GM13977 (cell line): ENCODE results near the gene CC2D2B.

ENCODE experiments used
- DNase-seq: peaks from one replicate; pipeline ENCODE4 v3.0.0; 2012; ENCODE audit warnings: low spot score
- in situ Hi-C: fragments of 300-500 bp; cut with MboI; formaldehyde crosslinking; loops from one replicate; pipeline ENCODE4 v1.12.0; 2022; ENCODE audit warnings: low sequenced_read_pairs, low pct_unique_long_range_greater_than_20kb, mixed read lengths, inconsistent platforms; ENCODE audit not compliant: unreplicated experiment
- TF ChIP-seq, protein P1 (sequence below): IDR thresholded peaks from 2 replicates; pipeline ENCODE4 v1.5.1; 2012; ENCODE audit warnings: mild to moderate bottlenecking, control low read depth; ENCODE audit not compliant: insufficient read depth; ENCODE audit errors: extremely low read depth, missing control alignments

Gene CC2D2B

DNA sequence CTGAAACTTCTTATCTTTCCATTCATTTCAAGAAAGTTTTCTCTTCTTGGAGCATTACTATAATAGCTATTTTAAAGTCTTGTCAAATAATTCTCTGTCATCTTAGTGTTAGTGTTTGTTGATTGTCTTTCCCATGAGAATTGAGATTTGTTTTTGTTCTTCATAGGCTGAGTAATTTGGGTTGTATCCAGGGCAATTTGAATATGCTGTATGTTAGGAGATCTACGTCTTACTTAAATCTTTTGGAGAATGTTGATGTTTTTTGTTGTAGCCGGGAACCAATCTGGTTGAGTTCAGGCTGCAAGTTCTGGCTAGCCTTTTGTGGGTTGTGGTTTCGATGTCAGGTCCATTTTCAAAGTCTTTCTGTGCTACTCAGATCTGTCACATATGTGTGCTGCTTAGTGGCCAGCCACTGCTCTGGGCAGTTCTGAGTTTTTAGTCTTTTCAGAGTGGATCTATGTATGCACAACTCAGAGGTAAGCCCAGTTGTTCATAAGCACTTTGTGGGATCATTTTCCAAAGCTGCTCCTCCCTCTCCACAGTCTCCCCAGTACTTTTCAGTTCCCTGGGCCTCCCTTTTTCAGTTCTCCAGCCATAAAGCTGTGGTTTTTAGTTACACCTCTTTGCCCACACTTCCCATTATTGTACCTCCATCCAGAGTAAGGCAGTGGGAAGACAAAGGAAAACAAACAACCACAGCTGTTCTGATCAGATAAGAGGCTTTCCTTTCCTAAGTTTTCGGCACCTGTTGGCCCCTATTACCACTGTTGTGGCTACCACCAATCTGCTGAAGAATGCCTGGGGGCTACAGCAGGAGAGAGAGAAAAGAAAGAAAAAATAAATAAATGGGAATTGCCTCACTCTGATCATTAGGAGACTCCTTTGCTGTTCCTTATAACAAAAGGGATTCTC, 131.0 kb downstream of the CC2D2B start:
- DNase-seq = no peak
- in situ Hi-C loops = no loop called here
- TF ChIP-seq, protein P1, sequence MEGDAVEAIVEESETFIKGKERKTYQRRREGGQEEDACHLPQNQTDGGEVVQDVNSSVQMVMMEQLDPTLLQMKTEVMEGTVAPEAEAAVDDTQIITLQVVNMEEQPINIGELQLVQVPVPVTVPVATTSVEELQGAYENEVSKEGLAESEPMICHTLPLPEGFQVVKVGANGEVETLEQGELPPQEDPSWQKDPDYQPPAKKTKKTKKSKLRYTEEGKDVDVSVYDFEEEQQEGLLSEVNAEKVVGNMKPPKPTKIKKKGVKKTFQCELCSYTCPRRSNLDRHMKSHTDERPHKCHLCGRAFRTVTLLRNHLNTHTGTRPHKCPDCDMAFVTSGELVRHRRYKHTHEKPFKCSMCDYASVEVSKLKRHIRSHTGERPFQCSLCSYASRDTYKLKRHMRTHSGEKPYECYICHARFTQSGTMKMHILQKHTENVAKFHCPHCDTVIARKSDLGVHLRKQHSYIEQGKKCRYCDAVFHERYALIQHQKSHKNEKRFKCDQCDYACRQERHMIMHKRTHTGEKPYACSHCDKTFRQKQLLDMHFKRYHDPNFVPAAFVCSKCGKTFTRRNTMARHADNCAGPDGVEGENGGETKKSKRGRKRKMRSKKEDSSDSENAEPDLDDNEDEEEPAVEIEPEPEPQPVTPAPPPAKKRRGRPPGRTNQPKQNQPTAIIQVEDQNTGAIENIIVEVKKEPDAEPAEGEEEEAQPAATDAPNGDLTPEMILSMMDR = no peak

DNA sequence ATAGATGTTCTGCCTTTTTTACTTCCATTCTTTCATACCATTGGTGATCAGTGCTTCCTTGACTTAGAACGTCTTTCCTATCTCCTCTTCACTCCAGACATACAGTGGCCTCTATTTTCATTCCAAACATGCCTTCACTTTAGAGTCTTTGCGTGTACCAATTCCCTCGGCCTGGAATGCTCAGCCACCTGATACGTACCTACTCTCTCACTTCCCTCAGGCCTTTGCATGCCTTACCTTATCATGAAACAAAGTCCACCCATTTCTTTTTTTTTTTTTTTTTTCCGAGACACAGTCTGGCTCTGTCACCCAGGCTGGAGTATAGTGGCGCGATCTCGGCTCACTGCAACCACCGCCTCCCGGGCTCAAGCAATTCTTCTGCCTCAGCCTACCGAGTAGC, 133.4 kb downstream of the CC2D2B start:
- DNase-seq = no peak
- in situ Hi-C loops = no loop called here
- TF ChIP-seq, protein P1 = no peak

DNA sequence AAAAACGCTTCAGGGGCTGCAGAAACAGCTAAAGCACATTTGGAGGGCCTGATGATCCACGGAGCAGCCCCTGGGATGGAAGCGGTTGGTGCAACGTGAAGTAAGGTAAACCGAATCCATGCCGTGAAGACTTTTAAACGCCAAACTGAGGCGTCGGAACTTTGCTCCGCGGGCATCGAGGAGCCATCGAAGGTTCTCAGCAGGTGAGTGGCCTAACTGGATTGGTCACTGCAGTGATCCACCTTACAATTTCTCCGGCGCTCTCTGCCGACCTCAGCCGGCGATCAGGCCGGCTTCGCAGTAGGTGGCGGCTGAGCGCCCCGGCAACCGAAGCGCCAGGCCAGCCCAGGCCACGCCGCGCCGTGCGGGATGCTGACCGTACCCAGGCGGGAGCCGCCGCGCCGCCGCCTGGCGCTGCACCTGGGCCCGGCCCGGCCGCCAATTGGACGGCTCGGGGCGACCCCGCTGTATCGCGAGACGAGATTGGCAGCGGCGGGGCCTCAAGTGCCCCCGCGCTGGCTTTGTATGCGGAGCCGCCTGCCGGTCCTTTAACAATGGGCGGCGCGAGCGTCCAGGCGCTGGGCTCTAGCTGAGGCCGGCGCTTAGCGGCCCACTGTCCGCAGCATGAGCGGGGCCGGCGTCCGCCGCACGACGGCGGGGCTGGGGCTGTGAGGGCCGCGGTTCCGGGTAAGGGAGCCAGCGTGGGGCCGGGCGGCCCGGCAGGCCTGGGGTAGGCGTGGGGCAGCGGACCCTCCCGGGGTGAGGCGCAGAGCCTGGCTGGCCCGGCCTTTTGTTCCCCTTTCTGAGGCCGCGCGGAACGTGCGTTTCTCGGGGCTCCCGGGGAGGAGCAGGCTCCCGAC, 135.5 kb downstream of the CC2D2B start, which contains the start of gene CCNJ:
CCNJ (plus strand) TSS at position 551 of the 860 bp plus-strand sequence. CDS start 811 bp downstream, outside the sequence.
- TF ChIP-seq, protein P1 = peak; percentile 14
- in situ Hi-C loops = no loop called here
- peak; percentile 98 for DNase-seq

DNA sequence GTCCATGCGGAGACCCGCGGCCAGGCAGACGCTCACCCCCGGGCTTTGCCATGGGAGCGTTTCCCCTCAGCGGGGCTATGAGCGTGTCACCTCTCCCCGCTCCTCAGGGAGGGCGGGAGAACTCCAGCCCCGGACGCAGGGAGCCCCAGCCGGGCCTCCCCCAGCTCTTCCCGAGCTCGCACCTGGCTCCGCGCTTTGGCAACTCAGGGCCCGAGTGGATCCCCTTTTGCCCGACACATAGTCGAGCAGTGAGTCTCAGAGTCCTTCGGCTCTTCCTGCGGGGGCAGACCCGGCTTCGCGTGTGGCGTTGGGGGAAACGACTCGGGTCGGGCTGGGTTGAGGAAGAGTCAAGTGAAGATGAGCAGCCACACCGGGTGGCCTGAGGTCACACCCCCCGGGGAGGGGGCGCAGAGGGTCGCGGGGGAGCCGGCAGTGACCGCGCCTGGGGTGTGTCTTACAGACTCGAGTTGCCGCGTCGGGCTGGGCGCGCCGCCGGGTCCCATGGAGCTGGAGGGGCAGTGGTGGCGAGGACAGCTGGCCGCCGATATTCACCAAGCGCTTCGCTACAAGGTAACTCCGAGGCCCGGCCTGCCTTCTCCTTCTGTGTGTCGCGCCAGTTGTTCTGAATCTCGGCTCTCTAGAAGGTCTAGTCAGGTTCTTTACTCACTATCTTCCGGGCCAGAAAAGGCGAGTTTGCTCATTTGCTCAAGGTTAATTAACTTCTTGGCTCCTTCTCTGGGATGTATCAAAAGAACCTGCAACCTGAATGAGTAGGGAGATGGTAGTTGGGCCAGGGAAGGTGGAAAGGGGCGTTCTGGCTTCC, 136.3 kb downstream of the CC2D2B start:
- TF ChIP-seq, protein P1 = no peak
- in situ Hi-C loops = no loop called here
- DNase-seq = peak; percentile 81

DNA sequence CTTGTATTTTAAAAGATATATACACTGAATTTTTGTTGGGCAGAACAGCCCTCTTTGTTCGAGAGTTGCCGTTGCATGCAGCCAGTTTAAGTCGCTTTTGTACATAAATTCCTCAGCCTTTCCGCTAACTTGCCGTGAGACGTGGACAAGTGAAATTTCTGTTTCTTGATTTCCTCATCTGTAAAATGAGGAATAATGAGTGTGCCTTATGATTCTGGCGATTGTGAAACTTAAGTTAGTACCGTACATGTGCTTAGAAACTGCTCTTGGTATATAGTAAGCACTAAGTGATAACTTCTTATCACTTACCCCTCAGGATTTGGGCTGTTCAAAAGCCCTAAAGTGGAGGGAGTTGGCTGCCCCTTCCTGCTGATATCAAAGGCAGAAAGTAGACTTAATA, 137.0 kb downstream of the CC2D2B start:
- DNase-seq = peak; percentile 23
- TF ChIP-seq, protein P1 = no peak
- in situ Hi-C loops = no loop called here

DNA sequence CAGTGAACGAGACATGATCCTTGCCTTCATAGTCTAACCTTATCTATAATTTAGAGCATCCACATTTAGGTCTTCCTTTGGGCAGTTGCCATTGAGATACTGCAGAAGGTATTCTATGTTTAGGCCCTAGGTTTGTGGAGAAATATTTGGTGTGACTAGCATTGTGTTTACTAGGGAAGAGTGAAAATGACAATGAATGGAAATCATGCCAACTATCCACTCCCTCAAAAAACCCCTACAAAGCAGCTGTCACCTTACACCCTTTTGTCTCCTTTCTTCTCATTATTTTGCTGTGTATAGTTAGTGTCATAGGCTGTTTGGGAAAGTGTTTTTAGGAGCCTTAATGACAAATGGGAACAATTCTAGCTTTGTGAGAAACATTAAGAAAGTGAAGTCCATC, 138.8 kb downstream of the CC2D2B start:
- in situ Hi-C loops = no loop called here
- DNase-seq = no peak
- TF ChIP-seq, protein P1 = no peak
